ENCODE data around the gene MYO7A.

MYO7A gene

GRCh38 chr11:77190331-77191075 lies 62.5 kb downstream of the MYO7A start:
- TF ChIP-seq CTCF (conservative IDR thresholded peaks at IDR 0.05; ENCODE audit: low read depth, low read length): no peak
- no peaks in the 10 kb centered on the region for H3K36me3 ChIP-seq (ENCODE audit: insufficient read depth)
- H3K9ac ChIP-seq: no peak overlapping the region

DNA sequence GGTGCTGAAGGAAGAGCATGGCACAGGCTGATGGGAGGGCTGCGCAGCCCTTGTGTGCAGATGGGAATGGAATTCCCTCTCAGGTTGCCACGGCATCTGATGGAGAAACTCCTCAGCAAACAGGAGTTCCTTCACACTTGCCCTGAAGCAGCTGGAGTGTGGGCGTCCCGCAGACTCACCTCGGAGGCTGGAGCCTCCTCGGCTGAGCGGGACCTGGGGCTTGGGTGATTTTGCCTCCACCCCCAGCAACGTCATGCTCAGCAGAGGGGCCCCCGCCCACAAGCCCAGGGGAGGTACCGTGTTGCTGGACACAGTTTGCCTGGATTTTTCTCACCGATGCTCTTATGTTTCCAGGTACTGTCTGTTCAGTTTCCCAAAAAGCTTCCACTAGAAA lies 63.4 kb downstream of the MYO7A start:
- H3K36me3 ChIP-seq (ENCODE audit: insufficient read depth): no peaks in the 10 kb centered on the region
- no peak overlapping the region for H3K4me3 ChIP-seq (IDR thresholded peaks at IDR 0.05; ENCODE audit: insufficient read depth, low read depth, low read length)
- no peak overlapping the region for H3K9ac ChIP-seq
- H3K27me3 ChIP-seq (ENCODE audit: insufficient read depth, low read depth): no peaks in the 10 kb centered on the region
- H3K4me2 ChIP-seq: no peak overlapping the region
- no peak for TF ChIP-seq CTCF (conservative IDR thresholded peaks at IDR 0.05; ENCODE audit: low read depth, low read length)
- no peak overlapping the region for H3K27ac ChIP-seq
- no peaks in the 10 kb centered on the region for H3K4me1 ChIP-seq (ENCODE audit: low read depth, poor library complexity, severe bottlenecking)
- H2AFZ ChIP-seq (ENCODE audit: low read depth): no peak overlapping the region
- no peaks in the 10 kb centered on the region for H4K20me1 ChIP-seq (ENCODE audit: insufficient read depth)
- H3K79me2 ChIP-seq (ENCODE audit: insufficient read depth, low read depth): no peaks in the 10 kb centered on the region

More at GRCh38 chr11:77190331-77191075, 62.5 kb downstream of the MYO7A start:
- Histone ChIP-seq H2AFZ (ENCODE audit: low read depth) (no peak overlapping the region), H3K4me1 (ENCODE audit: low read depth, poor library complexity, severe bottlenecking) (no peaks in the 10 kb centered on the region), H3K4me2 (no peak overlapping the region), H4K20me1 (ENCODE audit: insufficient read depth) (no peaks in the 10 kb centered on the region), H3K79me2 (ENCODE audit: insufficient read depth, low read depth) (no peaks in the 10 kb centered on the region), H3K27ac (no peak overlapping the region), H3K4me3 (IDR thresholded peaks at IDR 0.05; ENCODE audit: insufficient read depth, low read depth, low read length) (no peak overlapping the region), H3K27me3 (ENCODE audit: insufficient read depth, low read depth) (no peaks in the 10 kb centered on the region)

DNA sequence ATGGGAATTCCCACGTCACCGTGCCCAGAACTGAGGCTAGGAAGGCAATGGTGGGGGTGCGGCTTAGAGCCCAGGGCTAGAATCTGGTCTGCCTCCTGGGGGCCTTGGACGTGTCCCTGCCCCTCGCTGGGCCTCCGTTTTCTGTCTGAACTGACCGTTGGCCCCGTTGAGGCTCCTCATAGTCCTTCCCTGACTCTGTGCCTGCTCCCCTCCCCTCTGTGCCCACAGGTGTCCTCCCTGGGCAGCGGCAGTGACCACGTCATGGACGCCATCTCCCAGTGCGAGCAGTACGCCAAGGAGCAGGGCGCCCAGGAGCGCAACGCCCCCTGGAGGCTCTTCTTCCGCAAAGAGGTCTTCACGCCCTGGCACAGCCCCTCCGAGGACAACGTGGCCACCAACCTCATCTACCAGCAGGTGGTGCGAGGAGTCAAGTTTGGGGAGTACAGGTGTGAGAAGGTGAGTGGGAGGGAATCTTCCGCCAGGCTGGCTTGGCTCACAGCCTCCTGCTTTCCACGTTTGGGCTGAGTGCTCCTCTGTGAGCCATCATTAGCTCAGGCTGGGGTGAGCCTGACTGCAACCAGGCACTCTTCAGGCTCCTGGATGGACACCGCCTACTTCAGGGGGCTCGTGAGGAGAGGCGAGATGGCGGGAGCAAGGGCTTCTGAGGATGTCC lies 63.9 kb downstream of the MYO7A start:
- H2AFZ ChIP-seq (ENCODE audit: low read depth): no peak overlapping the region
- TF ChIP-seq CTCF (conservative IDR thresholded peaks at IDR 0.05; ENCODE audit: low read depth, low read length): peak; percentile 44
- no peaks in the 10 kb centered on the region for H3K79me2 ChIP-seq (ENCODE audit: insufficient read depth, low read depth)
- no peak overlapping the region for H3K4me3 ChIP-seq (IDR thresholded peaks at IDR 0.05; ENCODE audit: insufficient read depth, low read depth, low read length)
- H3K4me2 ChIP-seq: no peak overlapping the region
- H3K4me1 ChIP-seq (ENCODE audit: low read depth, poor library complexity, severe bottlenecking): no peaks in the 10 kb centered on the region
- no peaks in the 10 kb centered on the region for H3K27me3 ChIP-seq (ENCODE audit: insufficient read depth, low read depth)
- no peaks in the 10 kb centered on the region for H4K20me1 ChIP-seq (ENCODE audit: insufficient read depth)
- no peaks in the 10 kb centered on the region for H3K36me3 ChIP-seq (ENCODE audit: insufficient read depth)
- no peak overlapping the region for H3K9ac ChIP-seq
- no peak overlapping the region for H3K27ac ChIP-seq

- no peaks in the 10 kb centered on the region for H3K79me2 ChIP-seq (ENCODE audit: insufficient read depth, low read depth)
- TF ChIP-seq CTCF (conservative IDR thresholded peaks at IDR 0.05; ENCODE audit: low read depth, low read length): no peak
- H3K4me1 ChIP-seq (ENCODE audit: low read depth, poor library complexity, severe bottlenecking): no peaks in the 10 kb centered on the region
- no peak overlapping the region for H2AFZ ChIP-seq (ENCODE audit: low read depth)
- no peak overlapping the region for H3K9ac ChIP-seq
- H4K20me1 ChIP-seq (ENCODE audit: insufficient read depth): no peaks in the 10 kb centered on the region
- H3K27ac ChIP-seq: no peak overlapping the region
- H3K4me3 ChIP-seq (IDR thresholded peaks at IDR 0.05; ENCODE audit: insufficient read depth, low read depth, low read length): no peak overlapping the region
- H3K27me3 ChIP-seq (ENCODE audit: insufficient read depth, low read depth): no peaks in the 10 kb centered on the region
- no peak overlapping the region for H3K4me2 ChIP-seq
- H3K36me3 ChIP-seq (ENCODE audit: insufficient read depth): no peaks in the 10 kb centered on the region
Measured at GRCh38 chr11:77193167-77193566, 65.1 kb downstream of the MYO7A start.
